ENCODE data around the gene CCDC134.

CCDC134 gene

DNA sequence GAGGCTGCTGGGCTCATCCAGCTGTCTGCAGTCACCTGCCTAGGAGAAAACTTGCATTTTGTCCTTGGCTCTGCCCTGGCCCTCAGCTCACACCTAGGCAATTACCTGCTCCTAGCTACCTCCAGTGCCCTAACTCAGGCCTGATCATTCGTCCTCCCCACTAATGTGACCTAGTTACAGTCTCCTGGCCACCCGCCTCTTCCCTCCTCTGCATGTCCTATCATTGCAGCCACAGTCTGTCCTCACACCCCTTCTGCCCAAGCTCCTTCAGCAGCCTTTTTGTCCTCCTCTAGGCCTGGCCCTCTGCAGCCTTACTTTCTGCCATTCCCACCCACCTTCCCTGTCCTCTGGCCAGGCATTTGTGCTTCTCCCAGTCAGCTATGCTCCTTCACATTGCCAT, 17.7 kb upstream of the CCDC134 start:
- DNase-seq (ENCODE audit: low read depth in 3 of 3, low spot score in 1 of 3), result no peak

DNA sequence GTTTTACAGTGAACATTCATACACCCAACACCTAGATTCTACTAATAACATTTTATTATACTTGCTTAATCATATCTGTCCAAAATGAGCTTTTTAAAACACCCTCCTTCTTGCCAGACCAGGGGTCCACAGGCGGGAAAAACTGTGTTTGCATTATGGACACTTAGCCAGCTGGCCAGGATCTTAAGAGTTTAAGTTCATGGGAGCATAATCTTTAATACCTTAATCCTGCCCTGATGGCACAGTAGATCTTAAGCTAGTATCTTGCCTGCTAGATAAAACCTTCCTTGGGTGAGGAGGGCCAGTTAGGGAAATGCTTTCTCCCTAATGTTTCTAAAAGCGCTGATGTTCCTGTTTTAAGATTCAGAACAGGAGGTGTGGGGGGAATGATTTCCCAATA, 13.1 kb upstream of the CCDC134 start:
- DNase-seq (ENCODE audit: low read depth in 3 of 3, low spot score in 1 of 3), result no peak

DNA sequence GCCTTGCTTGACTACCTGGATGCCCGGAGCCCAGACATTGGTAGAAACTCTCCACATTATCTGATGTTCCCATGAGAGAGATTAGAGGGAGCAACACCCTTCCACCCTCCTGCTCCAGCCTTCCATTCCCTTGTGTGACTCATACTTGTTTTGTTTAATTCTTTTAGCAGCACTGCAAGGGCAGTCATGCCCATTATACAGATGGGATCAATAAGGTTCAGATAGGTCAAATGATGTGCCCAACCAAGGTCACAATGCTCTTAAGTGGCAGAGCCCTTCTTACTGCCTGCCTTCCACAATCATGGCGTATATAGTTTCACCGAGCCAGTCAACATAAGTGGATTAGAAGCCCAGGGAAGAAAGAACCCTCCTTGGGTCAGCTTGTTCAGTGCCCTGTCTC, 6.6 kb upstream of the CCDC134 start:
- no peak for DNase-seq (ENCODE audit: low read depth in 3 of 3, low spot score in 1 of 3)

DNA sequence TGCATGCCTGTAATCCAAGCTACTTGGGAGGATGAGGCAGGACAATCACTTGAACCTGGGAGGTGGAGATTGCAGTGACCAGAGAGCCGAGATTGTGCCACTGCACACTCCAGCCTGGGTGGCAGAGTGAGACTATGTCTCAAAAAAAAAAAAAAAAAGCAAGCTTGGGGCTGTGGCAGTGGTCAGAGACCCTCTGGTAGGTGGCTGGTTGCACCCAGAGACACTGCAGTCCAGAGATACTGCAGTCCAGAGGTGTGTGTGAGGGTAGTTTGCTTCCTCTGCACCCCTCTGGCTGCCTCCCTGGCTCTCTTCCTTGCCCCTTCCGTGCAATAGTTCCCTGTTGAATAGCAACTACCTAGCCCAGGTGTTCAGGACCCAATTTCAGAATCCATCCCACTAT, 1.7 kb upstream of the CCDC134 start:
- no peak for DNase-seq (ENCODE audit: low read depth in 3 of 3, low spot score in 1 of 3)

DNA sequence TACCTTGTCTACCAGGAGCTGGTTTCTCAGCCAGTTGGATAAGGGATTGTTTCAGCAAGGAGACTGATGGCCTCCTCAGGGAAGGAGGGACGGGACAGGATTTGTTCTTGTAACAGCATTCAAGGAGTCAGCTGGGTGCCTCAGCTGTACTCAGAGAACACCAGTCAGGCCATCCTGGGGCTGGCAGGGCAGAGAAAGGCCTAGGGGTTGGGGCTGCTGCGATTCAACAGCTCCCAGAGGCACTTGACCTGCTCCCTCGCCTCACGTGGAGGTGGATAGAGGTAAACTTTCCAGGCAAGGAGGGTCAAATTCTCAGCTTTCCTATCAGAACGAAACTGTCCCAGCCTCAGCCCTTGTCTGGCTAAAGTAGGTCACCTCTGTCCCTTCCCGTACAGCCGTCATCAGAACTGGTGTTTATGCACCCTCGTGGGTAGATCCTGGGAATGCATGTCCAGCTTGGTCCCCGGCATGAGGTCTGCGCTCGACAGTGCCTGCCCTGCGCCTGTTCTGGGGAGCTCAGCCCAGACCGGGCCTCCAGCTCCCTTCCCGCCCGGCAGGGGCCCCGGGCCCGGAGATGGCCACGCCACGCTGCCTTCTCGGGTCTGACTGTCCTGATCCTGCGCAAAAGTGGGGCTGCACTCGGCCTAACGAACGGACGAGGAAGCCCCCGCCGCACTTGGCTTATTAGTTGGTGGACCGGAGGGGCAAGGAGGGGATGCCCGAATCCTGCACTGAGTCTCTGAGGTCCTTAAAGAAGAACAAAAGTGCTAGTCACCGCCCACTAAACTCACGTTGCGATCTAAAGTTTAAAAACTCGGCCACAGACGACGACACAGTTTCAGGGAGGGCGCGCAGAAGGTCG, 762 bp upstream of the CCDC134 start:
- DNase-seq (ENCODE audit: low read depth in 3 of 3, low spot score in 1 of 3), result no peak

DNA sequence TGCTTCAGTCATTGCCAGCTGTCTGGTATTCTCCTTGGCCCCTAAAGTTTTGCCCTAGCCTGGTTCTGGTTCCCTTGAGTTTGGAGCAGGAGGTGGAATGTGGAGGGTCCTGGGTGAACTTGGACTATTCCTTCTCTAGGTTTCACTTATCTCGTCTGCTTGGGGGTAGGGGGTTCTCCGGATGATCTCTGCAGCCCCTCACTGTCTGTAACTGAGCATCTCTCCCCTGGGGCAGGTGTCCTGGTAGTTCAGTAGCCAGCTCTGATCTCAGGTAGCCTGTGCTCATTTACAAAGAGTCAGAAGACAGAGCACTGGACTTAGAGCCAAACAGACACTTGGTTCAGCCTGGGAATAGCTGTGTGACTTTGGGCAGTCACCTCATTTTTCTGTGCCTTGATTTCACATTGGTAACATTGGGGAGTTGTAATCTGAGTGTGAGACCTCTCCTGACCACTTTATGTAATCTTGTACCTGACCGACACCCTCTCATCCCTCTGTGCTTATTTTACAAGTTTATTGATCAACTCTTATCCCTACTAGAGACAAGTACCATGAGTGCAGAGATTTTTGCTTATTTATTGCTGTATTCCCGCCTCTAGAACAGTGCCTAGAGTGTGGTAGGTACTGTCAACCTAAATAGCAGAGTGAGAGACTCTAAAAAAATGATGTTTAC, 804 bp downstream of the CCDC134 start:
- no peak for DNase-seq (ENCODE audit: low read depth in 3 of 3, low spot score in 1 of 3)

DNA sequence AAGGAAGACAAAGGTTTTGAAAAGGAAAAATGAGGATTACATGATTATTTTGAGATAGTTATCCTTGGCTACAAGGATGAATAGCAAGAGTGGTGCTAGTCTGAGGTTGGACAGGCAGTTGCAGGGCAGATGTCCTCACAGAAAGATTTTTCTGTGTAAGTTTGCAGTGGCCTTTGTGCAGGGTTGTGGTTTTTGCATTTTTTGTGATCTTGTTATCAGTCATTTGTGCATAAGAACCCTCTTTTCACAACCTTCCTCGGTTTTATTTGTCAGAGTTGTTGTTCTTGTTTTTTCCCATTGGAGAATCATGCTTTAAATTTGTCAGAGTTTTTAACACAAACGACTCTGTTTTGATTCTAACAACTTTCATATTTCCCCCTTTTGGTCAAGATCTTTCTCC, 1.4 kb downstream of the CCDC134 start:
- DNase-seq (ENCODE audit: low read depth in 3 of 3, low spot score in 1 of 3), result no peak

DNA sequence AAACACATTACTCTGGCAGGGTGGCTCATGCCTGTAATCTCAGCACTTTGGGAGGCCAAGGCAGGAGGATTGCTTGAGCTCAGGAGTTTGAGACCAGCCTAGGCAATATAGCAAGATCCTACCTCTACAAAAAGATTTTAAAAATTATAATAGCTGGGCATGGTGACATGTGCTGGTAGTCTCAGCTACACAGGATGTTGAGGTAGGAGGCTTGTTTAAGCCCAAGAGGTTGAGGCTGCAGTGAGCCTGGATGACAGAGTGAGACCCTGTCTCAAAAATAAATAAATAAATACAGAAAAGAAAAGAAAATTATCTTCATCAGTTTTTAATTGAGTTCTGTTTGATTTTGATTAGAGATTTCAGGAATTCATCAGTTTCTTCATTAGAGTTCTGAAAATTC, 5.2 kb downstream of the CCDC134 start:
- no peak for DNase-seq (ENCODE audit: low read depth in 3 of 3, low spot score in 1 of 3)

DNA sequence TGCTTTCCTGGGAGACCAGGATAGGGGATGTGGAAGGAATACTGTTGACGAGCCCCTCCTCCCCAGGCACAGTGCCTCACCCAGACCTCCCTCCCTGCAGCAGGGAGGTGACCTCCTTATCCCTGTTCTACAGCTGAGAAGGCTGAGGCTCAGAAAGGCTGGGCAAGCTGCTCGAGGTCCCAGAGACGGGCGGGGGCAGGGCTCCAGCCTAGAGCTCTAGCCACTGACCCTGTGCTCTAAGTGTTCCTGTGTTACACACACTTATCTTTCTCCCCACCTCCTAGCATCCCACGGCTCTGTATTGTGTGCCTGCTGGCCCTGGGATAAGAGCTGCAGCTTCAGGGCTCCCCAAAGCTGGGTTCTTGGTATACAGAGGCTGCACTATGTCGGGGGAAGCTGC, 7.9 kb downstream of the CCDC134 start:
- DNase-seq (ENCODE audit: low read depth in 3 of 3, low spot score in 1 of 3), result no peak

DNA sequence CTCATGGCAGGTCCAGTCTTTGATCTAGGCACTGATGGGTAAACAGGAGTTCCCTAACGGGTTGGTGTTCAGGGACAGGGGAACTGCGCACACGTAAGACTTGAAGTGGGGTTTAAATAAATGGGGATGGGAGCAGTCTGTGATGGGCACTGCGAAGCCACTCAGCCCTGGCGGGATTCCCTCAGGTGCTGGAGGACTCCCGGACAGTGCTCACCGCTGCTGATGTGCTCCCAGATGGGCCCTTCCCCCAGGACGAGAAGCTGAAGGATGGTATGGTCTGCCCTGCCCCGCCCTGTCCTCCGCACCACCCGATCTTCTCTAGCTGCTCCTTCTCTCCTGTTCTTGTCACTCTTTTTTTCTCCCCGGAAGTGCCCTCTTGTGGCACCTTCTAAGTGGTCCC, 9.5 kb downstream of the CCDC134 start:
- no peak for DNase-seq (ENCODE audit: low read depth in 3 of 3, low spot score in 1 of 3)

DNA sequence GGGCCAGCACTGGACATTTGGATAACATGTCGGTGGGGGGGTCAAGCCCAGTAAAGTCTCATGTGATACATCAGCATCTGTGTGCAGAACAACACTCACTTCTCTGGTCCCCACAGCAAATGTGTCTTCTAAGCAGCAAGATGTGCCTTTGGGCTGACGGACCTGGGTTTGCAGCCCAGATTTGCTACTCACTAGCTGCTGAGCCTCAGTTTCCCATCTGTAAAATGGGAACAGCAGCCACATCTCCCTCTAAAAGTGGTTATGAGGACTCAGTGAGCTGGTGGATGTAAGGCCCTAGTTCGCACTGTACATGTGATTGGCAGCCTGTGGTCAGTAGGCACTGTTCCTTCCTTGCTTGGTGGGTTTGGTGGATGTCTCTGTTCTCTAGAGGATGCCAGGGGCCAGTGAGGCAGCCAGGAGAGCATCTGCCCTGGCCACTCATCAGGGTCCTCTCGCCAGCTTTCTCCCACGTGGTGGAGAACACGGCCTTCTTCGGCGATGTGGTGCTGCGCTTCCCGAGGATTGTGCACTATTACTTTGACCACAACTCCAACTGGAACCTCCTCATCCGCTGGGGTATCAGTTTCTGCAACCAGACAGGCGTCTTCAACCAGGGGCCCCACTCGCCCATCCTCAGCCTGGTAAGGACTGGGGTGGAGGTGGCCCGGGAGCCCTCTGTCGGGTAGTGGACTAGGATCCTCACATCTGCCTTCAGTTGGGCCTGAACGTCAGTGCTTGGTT, 12.5 kb downstream of the CCDC134 start:
- no peak for DNase-seq (ENCODE audit: low read depth in 3 of 3, low spot score in 1 of 3)

DNA sequence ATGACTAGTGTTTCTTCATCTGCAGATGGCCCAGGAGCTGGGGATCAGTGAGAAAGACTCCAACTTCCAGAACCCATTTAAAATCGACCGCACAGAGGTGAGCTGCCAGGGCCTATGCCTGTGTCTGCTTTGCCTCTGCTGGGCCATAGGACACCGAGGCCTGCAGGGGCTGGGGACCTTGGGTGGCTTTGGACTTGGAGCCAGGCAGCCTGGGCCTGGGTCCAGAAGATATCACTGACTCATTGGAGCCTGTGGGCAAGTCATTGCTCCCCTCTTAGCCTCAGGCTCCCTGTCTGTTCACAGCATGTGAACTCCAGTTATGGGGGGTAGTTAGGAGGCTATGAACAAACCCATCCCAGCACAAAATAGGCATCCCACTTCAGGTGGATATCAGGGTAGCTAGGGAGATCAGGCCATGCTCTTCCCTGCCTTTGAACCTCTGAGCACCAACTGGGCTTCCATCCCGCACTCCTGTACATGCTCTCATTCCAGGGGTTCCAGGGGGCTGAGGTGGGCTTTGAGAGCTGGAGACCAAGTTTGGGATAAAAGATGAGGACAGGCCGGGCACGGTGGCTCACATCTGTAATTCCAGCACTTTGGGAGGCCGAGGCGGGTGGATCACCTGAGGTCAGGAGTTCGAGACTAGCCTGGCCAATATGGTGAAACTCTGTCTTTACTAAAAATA, 13.4 kb downstream of the CCDC134 start:
- no peak for DNase-seq (ENCODE audit: low read depth in 3 of 3, low spot score in 1 of 3)

DNA sequence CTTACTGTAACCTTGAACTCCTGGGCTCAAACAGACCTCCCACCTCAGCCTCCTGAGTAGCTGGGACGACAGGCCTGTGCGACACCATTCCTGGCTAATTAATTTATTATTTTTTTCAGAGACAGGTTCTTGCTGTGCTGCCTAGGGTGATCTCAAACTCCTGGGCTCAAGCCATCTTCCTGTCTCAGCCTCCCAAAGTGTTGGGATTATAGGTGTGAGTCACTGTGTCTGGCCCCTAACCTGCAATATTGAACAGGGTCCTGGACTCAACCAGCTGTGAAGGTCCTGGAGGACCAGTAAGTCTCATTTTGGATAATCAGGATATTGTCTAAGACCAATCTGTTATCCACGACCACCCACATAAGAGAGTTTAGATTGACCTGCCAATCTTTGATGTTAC, 15.2 kb downstream of the CCDC134 start:
- DNase-seq (ENCODE audit: low read depth in 3 of 3, low spot score in 1 of 3), result no peak

DNA sequence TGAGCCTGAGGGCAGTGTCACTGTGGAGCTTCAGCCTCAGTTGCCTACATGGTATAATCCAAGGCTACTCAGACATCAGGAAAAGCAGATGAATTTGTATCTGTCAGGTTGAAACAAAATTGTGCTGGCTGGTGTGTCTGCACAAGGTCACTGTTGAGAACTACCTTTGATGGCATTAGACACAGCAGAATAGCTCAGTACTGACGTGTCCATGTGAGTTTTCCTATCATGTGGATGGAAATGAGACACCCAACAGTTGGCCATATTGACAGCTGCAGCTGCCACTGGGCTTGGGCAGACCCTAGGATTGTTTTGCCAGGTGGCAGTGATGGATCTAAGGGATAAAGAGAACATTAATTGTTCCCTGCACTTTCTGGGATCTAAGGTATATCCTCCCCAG, 15.8 kb downstream of the CCDC134 start:
- no peak for DNase-seq (ENCODE audit: low read depth in 3 of 3, low spot score in 1 of 3)

DNA sequence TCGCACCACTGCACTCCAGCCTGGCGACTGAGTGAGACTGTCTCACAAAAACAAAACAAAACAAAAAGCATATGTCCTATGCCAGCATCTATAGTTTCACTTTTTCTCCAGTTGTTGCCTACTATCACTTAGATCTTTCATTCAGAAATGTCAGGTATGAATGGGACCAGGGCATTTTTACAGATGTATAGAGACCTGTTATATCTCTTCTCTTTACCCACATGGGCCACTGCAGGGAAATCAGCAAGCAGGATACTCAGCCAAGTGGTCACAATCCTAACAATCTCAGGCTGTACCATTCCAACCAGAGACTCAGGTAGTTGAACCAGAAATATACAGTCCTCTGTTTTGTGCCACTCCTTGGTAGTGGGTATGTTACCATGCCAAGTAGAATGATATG, 16.4 kb downstream of the CCDC134 start:
- DNase-seq (ENCODE audit: low read depth in 3 of 3, low spot score in 1 of 3), result no peak

DNA sequence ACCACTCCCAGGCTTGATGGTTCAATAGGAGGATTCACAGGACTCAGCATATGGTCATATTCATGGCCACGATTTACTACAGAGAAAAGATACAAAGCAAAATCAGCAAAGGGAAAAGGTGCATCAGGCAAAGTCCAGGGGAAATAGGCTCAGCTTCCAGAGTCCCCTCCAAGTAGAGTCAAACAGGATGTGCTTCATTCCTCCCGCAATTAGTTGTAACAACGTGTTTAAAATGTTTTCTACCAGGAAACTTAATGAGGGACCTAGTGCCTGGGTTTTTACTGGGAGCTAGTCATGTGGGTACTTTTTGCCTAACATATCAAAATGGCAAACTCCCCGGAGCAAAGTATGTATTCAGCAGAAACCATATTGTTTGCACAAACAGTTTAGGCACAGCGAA, 17.5 kb downstream of the CCDC134 start:
- DNase-seq (ENCODE audit: low read depth in 3 of 3, low spot score in 1 of 3), result no peak

DNA sequence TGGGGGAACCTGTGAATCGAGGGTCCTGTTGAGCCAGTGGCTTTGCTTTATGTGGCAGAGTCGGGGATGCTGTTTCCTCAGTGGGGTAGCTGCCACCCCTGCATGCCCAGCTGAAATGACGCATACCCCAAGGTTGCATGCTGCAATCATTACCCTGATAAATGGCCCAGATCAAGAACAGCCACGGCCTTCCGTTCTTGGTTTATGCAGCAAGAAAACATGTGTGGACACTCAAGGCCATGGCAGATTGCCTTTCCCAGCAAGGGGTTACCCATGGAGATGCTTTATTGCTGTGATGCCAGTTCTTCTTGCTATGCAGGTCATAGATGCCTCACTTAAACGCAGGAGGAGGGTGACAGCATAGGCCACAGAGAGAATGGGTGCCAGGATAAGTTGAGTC, 18.1 kb downstream of the CCDC134 start:
- no peak for DNase-seq (ENCODE audit: low read depth in 3 of 3, low spot score in 1 of 3)

DNA sequence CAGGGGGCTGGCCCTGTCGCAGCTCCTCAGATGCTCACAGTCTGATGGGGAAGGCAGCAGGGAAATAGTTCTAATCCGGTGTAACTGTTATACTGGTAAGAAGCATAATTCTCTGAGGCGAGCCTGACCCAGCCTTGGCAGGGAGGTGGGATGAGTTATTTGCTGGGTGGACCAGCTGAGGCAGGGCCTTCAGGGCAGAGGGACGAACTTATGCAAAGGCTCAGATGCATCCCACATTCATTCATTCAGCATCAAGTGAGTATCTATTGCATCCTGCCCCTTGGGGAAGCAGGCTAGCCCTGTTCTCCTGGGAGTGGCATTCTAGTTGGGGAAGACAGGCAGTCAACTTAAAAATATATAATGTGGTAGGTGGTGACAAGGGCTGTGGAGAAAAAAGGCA, 18.8 kb downstream of the CCDC134 start:
- no peak for DNase-seq (ENCODE audit: low read depth in 3 of 3, low spot score in 1 of 3)

DNA sequence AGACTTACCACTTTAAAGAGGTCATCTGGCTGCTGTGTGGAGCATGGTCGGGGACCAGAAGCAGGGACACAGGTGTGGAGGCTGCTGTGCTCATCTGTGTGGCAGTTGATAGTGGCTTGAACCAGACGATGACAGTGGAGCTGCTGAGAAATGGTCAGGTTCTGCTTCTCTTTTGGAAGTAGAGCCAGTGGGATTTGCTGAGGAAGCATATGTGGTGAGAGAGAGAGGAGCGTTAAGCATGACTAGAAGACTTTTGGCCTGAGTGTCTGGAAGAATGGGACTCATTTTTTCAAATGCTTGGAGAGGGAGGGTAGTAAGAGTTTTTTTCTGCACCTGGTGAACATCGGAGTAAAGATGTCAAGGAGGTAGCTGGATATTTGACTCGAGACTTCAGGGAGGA, 20.0 kb downstream of the CCDC134 start:
- DNase-seq (ENCODE audit: low read depth in 3 of 3, low spot score in 1 of 3), result no peak

DNA sequence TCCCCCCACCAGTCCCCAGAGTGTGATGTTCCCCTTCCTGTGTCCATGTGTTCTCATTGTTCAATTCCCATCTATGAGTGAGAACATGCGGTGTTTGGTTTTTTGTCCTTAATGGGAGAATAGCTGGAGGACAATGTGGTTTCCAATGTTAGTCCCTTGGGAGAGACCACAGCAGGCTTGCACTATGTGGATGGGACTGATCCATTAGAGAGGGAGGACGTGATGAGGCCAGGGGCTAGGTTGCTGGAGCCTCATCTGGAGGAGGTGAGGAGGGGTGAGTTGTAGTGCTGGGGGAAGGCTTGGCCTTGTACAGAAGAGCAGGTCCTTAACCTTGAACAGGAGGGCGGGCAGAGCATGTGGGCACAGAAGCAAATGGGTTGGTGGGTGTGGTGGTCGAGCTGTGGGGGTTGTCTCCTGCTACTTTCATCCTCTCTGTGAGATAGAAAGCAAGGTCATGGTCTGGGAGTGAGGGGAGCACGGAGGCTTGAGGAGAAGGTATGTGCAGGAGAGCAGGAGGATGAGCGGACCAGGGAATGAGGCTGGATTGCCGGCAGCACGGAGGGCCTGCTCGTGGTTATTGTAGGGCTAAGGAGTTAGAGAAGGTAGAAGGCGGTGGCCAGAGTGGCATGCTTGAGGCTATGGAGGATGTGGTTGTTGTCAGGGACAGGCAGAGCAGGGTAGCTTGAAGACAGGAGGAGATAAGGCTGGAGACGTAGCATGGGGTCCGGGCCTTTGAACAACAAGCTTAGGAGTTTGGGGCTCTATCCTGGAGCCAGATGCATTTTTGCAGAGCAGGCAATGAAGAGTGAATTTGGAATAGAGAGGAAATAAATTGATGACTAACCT, 21.2 kb downstream of the CCDC134 start:
- no peak for DNase-seq (ENCODE audit: low read depth in 3 of 3, low spot score in 1 of 3)

Measured in stimulated activated CD4-positive, alpha-beta T cell treated with anti-CD3 and anti-CD28 coated beads, TNF-alpha, amount 100 ng/mL, for 1 hour (primary cell).